ENCODE measurements around the gene FES. TPM values are rescaled to one million over a fixed set of nuclear protein-coding genes. Genes with fewer than 3 reads are reported as not detected.

The FES gene
- total and polyA plus RNA-seq, 2 of the 13 experiments (the other 11 are each of a cell fraction or from before 2014, with no cell fraction given) = 4.0 to 9.5 TPM

GRCh38 chr15:90857883-90858443 lies 26.3 kb upstream of the FES start (continued):
- TF ChIP-seq E2F1 (CRISPR knock-in tag; IDR thresholded peaks at IDR 0.05) (no peak), CCDC6 (CRISPR knock-in tag; IDR thresholded peaks at IDR 0.05) (no peak), PRDM15 (CRISPR knock-in tag; IDR thresholded peaks at IDR 0.05) (no peak), ZMYM3 (CRISPR knock-in tag; IDR thresholded peaks at IDR 0.05) (peak; percentile 22; the same call in 1 of the 2 replicates)

- in situ Hi-C loops (cut with HindIII; ENCODE audit: extremely low pct_ligation_motif_present, low pct_unique_long_range_greater_than_20kb) = no loop called here
- H3K27ac ChIP-seq (ENCODE audit: extremely low read length, insufficient read depth, low read length) = peak overlapping the region; percentile 34
- peak; percentile 71 for DNase-seq (ENCODE audit: low spot score)
- peaks cover 91% of the 10 kb centered on the region for H3K4me1 ChIP-seq (ENCODE audit: insufficient read depth, low read length)
- 6% methylated on average over 8 of the region's 10 CpGs for WGBS (ENCODE audit: low lambda C conversion rate)
- BruUV-seq (replicated peaks) = no TSS peak
- H3K9me3 ChIP-seq (ENCODE audit: low read length) = no peaks in the 10 kb centered on the region
- H3K4me3 ChIP-seq (replicated peaks in 1 of 3; ENCODE audit: insufficient read depth in 1 of 3, low read depth in 2 of 3, low read length in 3 of 3) = peak overlapping the region; percentile 4 to 43 (median 10); a peak in 3 of 6 replicates
- H2AFZ ChIP-seq (ENCODE audit: low read length) = no peak overlapping the region
- H4K20me1 ChIP-seq (ENCODE audit: insufficient read depth, low read length) = 0 out of 2 replicates have a peak, but pooled peaks cover 2% of the 10 kb centered on the region
- POLR2A ChIA-PET = interaction anchor here (0.5 to 3.6 kb wide), 12 partner anchors 11 to 472 kb away, joined by 3 to 65 read pairs (median 4); partner anchors contain the start of genes FES, HDDC3, MAN2A2 and UNC45A
- intact Hi-C loops (cut with micrococcal nuclease; ENCODE audit: unreplicated experiment) = loop anchor here (1.0 kb wide), 1 partner anchor 27 kb away; no protein-coding TSS in a partner anchor
- H3K36me3 ChIP-seq (replicated peaks in 1 of 2; ENCODE audit: control insufficient read depth in 1 of 2, insufficient read depth in 2 of 2, low read length in 2 of 2) = no peaks in the 10 kb centered on the region
- ATAC-seq = peak; percentile 57
- H3K9ac ChIP-seq (ENCODE audit: insufficient read depth, low read depth, low read length) = peak overlapping the region; percentile 19; the same call in 1 of the 2 replicates
- FAIRE-seq = peak; percentile 66
- CTCF ChIA-PET (ENCODE audit: low intra/inter-chr PET ratio, low total read pairs) = interaction anchor here (1.2 kb wide), 1 partner anchor 26 kb away, joined by 13 read pairs; no protein-coding TSS in a partner anchor
- peaks cover 2 to 12% of the 10 kb centered on the region in 2 experiments; a peak in 2 of 5 replicates for H3K27me3 ChIP-seq (ENCODE audit: control insufficient read depth in 1 of 2, insufficient read depth in 2 of 2, low read length in 2 of 2)
- no peaks in the 10 kb centered on the region for H3K79me2 ChIP-seq (ENCODE audit: insufficient read depth, low read length)
- H3K4me2 ChIP-seq (ENCODE audit: low read depth, low read length) = peak overlapping the region; percentile 69
- TF ChIP-seq RNF219 (CRISPR knock-in tag; IDR thresholded peaks at IDR 0.05) (no peak), BHLHE40 (IDR thresholded peaks at IDR 0.05; ENCODE audit: low read length) (no peak), ZNF567 (CRISPR knock-in tag; IDR thresholded peaks at IDR 0.05; ENCODE audit: borderline replicate concordance) (no peak), ZNF18 (CRISPR knock-in tag; IDR thresholded peaks at IDR 0.05; ENCODE audit: insufficient replicate concordance) (no peak), HNRNPL (IDR thresholded peaks at IDR 0.05; ENCODE audit: low read depth, low read length) (no peak)
These were observed 24.8 kb upstream of the FES start for GRCh38 chr15:90859234-90860131.

All from HepG2 (cell line).